ENCODE measurements around the gene ITGAE. TPM values are rescaled to one million over a fixed set of nuclear protein-coding genes. Genes with fewer than 3 reads are reported as not detected.

Gene ITGAE
- total RNA-seq, 1 donor from 2014 or later = 24.5 TPM

DNA sequence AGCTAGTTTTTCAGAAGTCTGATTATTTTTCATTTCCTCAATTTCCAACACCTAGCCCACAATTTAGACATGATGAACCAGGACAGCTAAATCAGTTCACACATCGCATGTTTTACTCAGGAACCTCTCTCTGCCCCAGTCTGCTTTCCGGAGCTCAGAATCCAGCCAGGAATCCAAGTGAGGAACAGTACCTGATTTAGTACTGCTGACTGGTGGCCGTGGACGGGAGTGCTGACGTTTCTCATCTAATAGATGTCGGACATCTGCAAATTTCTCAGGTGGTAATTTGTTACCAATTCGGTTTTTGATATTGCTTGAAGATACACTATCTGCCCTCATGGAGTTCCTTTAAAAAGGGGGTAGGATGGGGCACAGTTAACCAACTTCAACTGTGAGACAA lies 14.9 kb upstream of the ITGAE start:
- Mint-ChIP-seq H3K27me3 (ENCODE audit: unreplicated experiment) (no peaks in the 10 kb centered on the region), H3K4me1 (ENCODE audit: unreplicated experiment) (no peaks in the 10 kb centered on the region), H3K36me3 (ENCODE audit: unreplicated experiment) (peaks cover 57% of the 10 kb centered on the region), H3K4me3 (ENCODE audit: unreplicated experiment) (no peak overlapping the region), H3K27ac (ENCODE audit: unreplicated experiment) (no peak overlapping the region), H3K9me3 (ENCODE audit: unreplicated experiment) (no peaks in the 10 kb centered on the region)
- no peak for DNase-seq (ENCODE audit: extremely low spot score, unreplicated experiment)
- TF ChIP-seq, protein P1, sequence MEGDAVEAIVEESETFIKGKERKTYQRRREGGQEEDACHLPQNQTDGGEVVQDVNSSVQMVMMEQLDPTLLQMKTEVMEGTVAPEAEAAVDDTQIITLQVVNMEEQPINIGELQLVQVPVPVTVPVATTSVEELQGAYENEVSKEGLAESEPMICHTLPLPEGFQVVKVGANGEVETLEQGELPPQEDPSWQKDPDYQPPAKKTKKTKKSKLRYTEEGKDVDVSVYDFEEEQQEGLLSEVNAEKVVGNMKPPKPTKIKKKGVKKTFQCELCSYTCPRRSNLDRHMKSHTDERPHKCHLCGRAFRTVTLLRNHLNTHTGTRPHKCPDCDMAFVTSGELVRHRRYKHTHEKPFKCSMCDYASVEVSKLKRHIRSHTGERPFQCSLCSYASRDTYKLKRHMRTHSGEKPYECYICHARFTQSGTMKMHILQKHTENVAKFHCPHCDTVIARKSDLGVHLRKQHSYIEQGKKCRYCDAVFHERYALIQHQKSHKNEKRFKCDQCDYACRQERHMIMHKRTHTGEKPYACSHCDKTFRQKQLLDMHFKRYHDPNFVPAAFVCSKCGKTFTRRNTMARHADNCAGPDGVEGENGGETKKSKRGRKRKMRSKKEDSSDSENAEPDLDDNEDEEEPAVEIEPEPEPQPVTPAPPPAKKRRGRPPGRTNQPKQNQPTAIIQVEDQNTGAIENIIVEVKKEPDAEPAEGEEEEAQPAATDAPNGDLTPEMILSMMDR (IDR thresholded peaks at IDR 0.05) = no peak

DNA sequence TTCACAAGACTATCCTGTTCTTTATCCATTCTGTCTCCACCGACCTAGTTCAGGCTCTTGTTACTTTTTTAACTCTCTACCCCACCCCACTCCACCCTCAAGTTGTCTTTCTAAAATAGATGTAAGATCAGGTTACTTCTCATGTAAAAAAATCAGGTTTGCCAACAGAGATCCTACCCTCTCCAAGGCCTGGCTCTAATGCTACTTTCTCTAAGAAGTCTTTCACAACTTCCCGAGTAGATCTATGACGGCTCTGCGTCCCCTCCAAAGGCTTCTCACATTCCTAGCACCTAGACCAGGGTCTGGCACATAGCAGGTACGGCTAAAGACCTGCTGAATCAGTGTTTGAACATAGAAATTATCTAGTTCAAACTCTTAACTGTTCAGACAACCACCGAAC lies 14.1 kb upstream of the ITGAE start:
- Mint-ChIP-seq H3K4me1 (ENCODE audit: unreplicated experiment) (no peaks in the 10 kb centered on the region), H3K9me3 (ENCODE audit: unreplicated experiment) (no peaks in the 10 kb centered on the region), H3K27ac (ENCODE audit: unreplicated experiment) (no peak overlapping the region), H3K4me3 (ENCODE audit: unreplicated experiment) (no peak overlapping the region), H3K36me3 (ENCODE audit: unreplicated experiment) (peaks cover 54% of the 10 kb centered on the region), H3K27me3 (ENCODE audit: unreplicated experiment) (no peaks in the 10 kb centered on the region)
- no peak for DNase-seq (ENCODE audit: extremely low spot score, unreplicated experiment)
- TF ChIP-seq, protein P1 (IDR thresholded peaks at IDR 0.05) = no peak

DNA sequence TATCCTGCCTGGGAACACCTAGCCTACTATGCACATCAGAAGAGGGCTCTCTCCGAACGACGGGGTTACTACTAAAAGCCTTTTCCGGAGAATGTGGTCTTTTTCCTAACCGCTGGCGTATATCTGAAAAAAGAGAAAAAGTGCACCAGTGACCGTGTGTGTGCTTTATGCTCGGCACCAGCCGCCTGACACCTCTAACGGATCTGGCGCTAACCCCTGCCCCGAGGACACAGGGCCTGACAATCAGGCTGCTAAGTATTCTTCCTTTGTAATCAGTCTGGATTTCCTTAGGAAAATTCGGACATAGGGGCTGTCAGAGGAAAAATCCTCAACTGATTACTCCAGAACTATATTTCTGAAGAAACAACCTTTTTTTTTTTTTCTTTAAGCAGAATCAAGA lies 13.4 kb upstream of the ITGAE start:
- DNase-seq (ENCODE audit: extremely low spot score, unreplicated experiment) = no peak
- Mint-ChIP-seq H3K27me3 (ENCODE audit: unreplicated experiment) (no peaks in the 10 kb centered on the region), H3K4me3 (ENCODE audit: unreplicated experiment) (no peak overlapping the region), H3K27ac (ENCODE audit: unreplicated experiment) (no peak overlapping the region), H3K4me1 (ENCODE audit: unreplicated experiment) (no peaks in the 10 kb centered on the region), H3K9me3 (ENCODE audit: unreplicated experiment) (no peaks in the 10 kb centered on the region), H3K36me3 (ENCODE audit: unreplicated experiment) (peaks cover 57% of the 10 kb centered on the region)
- TF ChIP-seq, protein P1 (IDR thresholded peaks at IDR 0.05) = no peak

DNA sequence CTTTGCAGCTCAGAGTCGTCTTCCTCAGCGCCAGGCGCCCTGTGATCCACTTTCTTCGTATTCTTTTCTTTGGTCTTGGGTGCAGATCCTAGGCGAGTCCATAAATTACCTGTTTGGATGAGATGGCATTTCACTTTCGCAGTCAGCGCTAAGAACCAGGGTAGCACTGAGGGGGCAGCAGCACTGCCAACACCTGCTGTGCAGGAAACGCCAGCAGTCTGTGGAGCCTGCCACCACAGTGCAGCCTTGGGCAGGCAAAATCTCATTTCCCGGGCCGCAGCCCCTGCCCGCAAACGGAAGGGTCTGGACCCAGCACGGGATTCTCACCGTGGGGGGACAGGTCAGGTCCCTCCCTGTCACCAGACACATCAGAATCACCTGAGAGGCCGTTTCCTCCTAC lies 12.2 kb upstream of the ITGAE start:
- H3K36me3 Mint-ChIP-seq (ENCODE audit: unreplicated experiment) = peaks cover 56% of the 10 kb centered on the region
- no peak for DNase-seq (ENCODE audit: extremely low spot score, unreplicated experiment)
- H3K27ac Mint-ChIP-seq (ENCODE audit: unreplicated experiment) = no peak overlapping the region
- H3K4me3 Mint-ChIP-seq (ENCODE audit: unreplicated experiment) = no peak overlapping the region
- H3K9me3 Mint-ChIP-seq (ENCODE audit: unreplicated experiment) = no peaks in the 10 kb centered on the region
- H3K27me3 Mint-ChIP-seq (ENCODE audit: unreplicated experiment) = no peaks in the 10 kb centered on the region
- TF ChIP-seq, protein P1 (IDR thresholded peaks at IDR 0.05) = no peak
- H3K4me1 Mint-ChIP-seq (ENCODE audit: unreplicated experiment) = no peaks in the 10 kb centered on the region

DNA sequence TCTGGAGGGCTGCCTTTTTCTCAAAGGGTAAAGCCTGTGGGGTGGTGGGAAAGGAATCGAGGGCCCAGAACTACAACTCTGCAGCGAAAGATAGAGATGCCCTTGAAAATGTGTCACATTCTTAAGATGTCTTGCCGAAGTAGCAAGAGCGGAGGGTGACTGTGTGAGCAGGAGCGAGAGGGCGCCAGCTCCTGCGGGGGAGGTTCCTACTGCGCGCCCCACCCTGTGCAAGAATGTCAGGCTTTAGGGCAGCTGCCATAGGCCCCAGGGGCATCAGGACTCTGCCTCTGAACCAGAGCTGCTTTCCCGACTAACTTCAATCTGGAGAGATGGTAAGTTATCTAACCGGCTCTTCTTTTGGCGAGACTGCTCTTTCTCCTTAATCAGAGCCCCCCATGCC lies 11.8 kb upstream of the ITGAE start:
- TF ChIP-seq, protein P1 (IDR thresholded peaks at IDR 0.05) = no peak
- H3K27me3 Mint-ChIP-seq (ENCODE audit: unreplicated experiment) = no peaks in the 10 kb centered on the region
- H3K4me1 Mint-ChIP-seq (ENCODE audit: unreplicated experiment) = no peaks in the 10 kb centered on the region
- DNase-seq (ENCODE audit: extremely low spot score, unreplicated experiment) = no peak
- peaks cover 57% of the 10 kb centered on the region for H3K36me3 Mint-ChIP-seq (ENCODE audit: unreplicated experiment)
- H3K4me3 Mint-ChIP-seq (ENCODE audit: unreplicated experiment) = no peak overlapping the region
- H3K9me3 Mint-ChIP-seq (ENCODE audit: unreplicated experiment) = no peaks in the 10 kb centered on the region
- H3K27ac Mint-ChIP-seq (ENCODE audit: unreplicated experiment) = no peak overlapping the region

All from osteocyte (in vitro differentiated cells).